GM21381 (cell line): ENCODE data around the gene ELF4.
A peak's percentile ranks its signal among the peaks of the same experiment; 100 is the strongest.
"Not testable (repeated sequence)": the region's sequence is repeated elsewhere in the genome, so short reads cannot be mapped to it uniquely, and the experiment has no call there.

Experiments
- ATAC-seq: cut with Tn5 transposase; IDR thresholded peaks from one replicate; pipeline ENCODE4 v1.9.1; 2021; ENCODE audit warnings: mild to moderate bottlenecking, moderate library complexity; ENCODE audit not compliant: unreplicated experiment

Gene ELF4

GRCh38 chrX:130115119-130115885 is 5.0 kb upstream of the ELF4 start:
- ATAC-seq, result not testable (repeated sequence)

GRCh38 chrX:130114141-130114588 is 3.9 kb upstream of the ELF4 start:
- no peak for ATAC-seq

- no peak for ATAC-seq
Measured at GRCh38 chrX:130111220-130112154, 1.2 kb upstream of the ELF4 start.

- no peak for ATAC-seq
Measured at GRCh38 chrX:130109429-130110378, 593 bp downstream of the ELF4 start.

- peak; percentile 72 for ATAC-seq
Measured at GRCh38 chrX:130108647-130109428, 1.5 kb downstream of the ELF4 start.

- no peak for ATAC-seq
Measured at GRCh38 chrX:130106071-130106470, 4.2 kb downstream of the ELF4 start.

GRCh38 chrX:130105244-130105643 is 5.1 kb downstream of the ELF4 start:
- no peak for ATAC-seq

GRCh38 chrX:130103605-130104004 is 6.7 kb downstream of the ELF4 start:
- ATAC-seq, result no peak

- ATAC-seq, result no peak
Measured at GRCh38 chrX:130100180-130100579, 10.1 kb downstream of the ELF4 start.

- ATAC-seq, result no peak
Measured at GRCh38 chrX:130098210-130098552, 12.1 kb downstream of the ELF4 start.

- ATAC-seq, result no peak
Measured at GRCh38 chrX:130097507-130098209, 12.6 kb downstream of the ELF4 start.

- no peak for ATAC-seq
Measured at GRCh38 chrX:130095249-130096030, 14.9 kb downstream of the ELF4 start.

- ATAC-seq, result no peak
Measured at GRCh38 chrX:130094696-130095095, 15.6 kb downstream of the ELF4 start.

GRCh38 chrX:130093271-130093670 is 17.0 kb downstream of the ELF4 start:
- no peak for ATAC-seq

- ATAC-seq, result peak; percentile 98
Measured at GRCh38 chrX:130091980-130092522, 18.2 kb downstream of the ELF4 start.

- ATAC-seq, result no peak
Measured at GRCh38 chrX:130090364-130090763, 19.9 kb downstream of the ELF4 start.

- peak; percentile 42 for ATAC-seq
Measured at GRCh38 chrX:130086447-130087206, 23.7 kb downstream of the ELF4 start.
